ENCODE results near the gene INPP1.
"Not testable (repeated sequence)": the region's sequence is repeated elsewhere in the genome, so short reads cannot be mapped to it uniquely, and the experiment has no call there.

The INPP1 gene

DNA sequence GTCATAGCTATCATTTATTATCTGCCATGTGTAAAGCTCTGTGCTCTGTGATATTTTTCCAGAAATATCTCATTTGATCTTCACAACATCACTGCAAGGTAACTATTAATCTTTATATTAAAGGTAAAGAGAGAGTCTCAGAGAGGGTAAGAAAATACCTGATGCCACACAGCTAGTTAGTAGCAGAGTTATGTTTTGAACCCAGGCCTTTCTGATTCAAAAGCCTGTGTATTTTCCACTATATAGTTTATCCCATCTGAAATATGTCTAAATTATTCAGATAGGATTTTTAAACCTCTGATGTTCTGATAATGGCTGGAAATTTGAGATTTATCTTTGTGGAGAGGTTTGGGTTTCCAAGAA, 10.1 kb downstream of the INPP1 start:
- H3K27me3 ChIP-seq (replicated peaks; ENCODE audit: insufficient read depth, low read length), result no peaks in the 10 kb centered on the region
- H3K27ac ChIP-seq (ENCODE audit: low read length), result no peak overlapping the region
- no peaks in the 10 kb centered on the region for H3K9me3 ChIP-seq (replicated peaks; ENCODE audit: insufficient read depth, low read length)
- no peaks in the 10 kb centered on the region for H3K4me1 ChIP-seq (ENCODE audit: low read length)
- H3K4me2 ChIP-seq (ENCODE audit: low read depth, low read length), result no peak overlapping the region
- H3K4me3 ChIP-seq (ENCODE audit: low read length), result no peak overlapping the region
- no peak overlapping the region for H3K9ac ChIP-seq (ENCODE audit: low read length)
- H2AFZ ChIP-seq (ENCODE audit: low read length), result no peak overlapping the region
- no peaks in the 10 kb centered on the region for H4K20me1 ChIP-seq (ENCODE audit: insufficient read depth, low read length)
- no peak for DNase-seq
- no peak for TF ChIP-seq EZH2 (optimal IDR thresholded peaks at IDR 0.05; ENCODE audit: low read depth, low read length)
- H3K79me2 ChIP-seq (ENCODE audit: low read length), result no peaks in the 10 kb centered on the region
- no peaks in the 10 kb centered on the region for H3F3A ChIP-seq (ENCODE audit: insufficient read depth, low read length)
- H3K36me3 ChIP-seq (replicated peaks; ENCODE audit: insufficient read depth, low read length), result no peaks in the 10 kb centered on the region
- no peaks in the 10 kb centered on the region for H3K9me2 ChIP-seq (replicated peaks; ENCODE audit: insufficient read depth, low read length)

DNA sequence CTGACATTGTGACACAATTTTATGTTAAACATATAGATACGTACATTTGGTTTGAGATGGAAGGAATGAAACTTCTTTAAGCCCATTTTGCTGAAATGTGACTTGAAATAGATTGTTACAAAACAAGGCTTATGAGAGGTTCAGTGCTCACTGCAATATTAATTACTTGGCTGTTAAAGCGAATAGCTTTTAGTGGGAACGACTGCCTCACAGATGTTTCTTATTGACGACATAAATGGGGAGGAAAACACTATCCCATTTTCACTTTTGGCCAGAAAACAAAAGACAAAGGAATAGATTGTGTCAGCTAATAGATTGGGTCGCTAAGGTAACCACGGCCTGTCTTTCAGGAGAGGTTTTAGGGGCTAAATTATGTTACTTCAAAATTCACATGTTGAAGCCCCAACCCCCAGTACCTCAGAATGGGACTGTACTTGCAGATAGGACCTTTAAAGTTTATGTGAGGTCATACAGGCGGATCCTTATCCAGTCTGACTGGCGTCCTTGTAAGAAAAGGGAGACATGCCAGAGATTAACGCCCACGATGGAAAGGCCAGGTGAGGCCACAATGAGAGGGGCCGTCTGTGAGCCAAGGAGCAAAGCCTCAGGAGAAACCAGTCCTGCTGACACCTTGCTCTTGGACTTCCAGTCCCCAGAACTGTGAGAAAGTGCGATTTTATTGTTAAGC, 10.8 kb downstream of the INPP1 start:
- Histone ChIP-seq H3K9me3 (replicated peaks; ENCODE audit: insufficient read depth, low read length) (no peaks in the 10 kb centered on the region), H3K27me3 (replicated peaks; ENCODE audit: insufficient read depth, low read length) (no peaks in the 10 kb centered on the region), H4K20me1 (ENCODE audit: insufficient read depth, low read length) (no peaks in the 10 kb centered on the region), H3K4me3 (ENCODE audit: low read length) (no peak overlapping the region), H2AFZ (ENCODE audit: low read length) (no peak overlapping the region), H3K4me2 (ENCODE audit: low read depth, low read length) (no peak overlapping the region), H3K27ac (ENCODE audit: low read length) (no peak overlapping the region), H3F3A (ENCODE audit: insufficient read depth, low read length) (no peaks in the 10 kb centered on the region), H3K9ac (ENCODE audit: low read length) (no peak overlapping the region), H3K4me1 (ENCODE audit: low read length) (no peaks in the 10 kb centered on the region), H3K9me2 (replicated peaks; ENCODE audit: insufficient read depth, low read length) (no peaks in the 10 kb centered on the region), H3K79me2 (ENCODE audit: low read length) (no peaks in the 10 kb centered on the region), H3K36me3 (replicated peaks; ENCODE audit: insufficient read depth, low read length) (no peaks in the 10 kb centered on the region)
- DNase-seq, result no peak
- no peak for TF ChIP-seq EZH2 (optimal IDR thresholded peaks at IDR 0.05; ENCODE audit: low read depth, low read length)
- TF ChIP-seq, protein P1, sequence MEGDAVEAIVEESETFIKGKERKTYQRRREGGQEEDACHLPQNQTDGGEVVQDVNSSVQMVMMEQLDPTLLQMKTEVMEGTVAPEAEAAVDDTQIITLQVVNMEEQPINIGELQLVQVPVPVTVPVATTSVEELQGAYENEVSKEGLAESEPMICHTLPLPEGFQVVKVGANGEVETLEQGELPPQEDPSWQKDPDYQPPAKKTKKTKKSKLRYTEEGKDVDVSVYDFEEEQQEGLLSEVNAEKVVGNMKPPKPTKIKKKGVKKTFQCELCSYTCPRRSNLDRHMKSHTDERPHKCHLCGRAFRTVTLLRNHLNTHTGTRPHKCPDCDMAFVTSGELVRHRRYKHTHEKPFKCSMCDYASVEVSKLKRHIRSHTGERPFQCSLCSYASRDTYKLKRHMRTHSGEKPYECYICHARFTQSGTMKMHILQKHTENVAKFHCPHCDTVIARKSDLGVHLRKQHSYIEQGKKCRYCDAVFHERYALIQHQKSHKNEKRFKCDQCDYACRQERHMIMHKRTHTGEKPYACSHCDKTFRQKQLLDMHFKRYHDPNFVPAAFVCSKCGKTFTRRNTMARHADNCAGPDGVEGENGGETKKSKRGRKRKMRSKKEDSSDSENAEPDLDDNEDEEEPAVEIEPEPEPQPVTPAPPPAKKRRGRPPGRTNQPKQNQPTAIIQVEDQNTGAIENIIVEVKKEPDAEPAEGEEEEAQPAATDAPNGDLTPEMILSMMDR (IDR thresholded peaks at IDR 0.05; ENCODE audit: low read length), result no peak
- no peak for TF ChIP-seq EZH2phosphoT487 (IDR thresholded peaks at IDR 0.05; ENCODE audit: low read length)

DNA sequence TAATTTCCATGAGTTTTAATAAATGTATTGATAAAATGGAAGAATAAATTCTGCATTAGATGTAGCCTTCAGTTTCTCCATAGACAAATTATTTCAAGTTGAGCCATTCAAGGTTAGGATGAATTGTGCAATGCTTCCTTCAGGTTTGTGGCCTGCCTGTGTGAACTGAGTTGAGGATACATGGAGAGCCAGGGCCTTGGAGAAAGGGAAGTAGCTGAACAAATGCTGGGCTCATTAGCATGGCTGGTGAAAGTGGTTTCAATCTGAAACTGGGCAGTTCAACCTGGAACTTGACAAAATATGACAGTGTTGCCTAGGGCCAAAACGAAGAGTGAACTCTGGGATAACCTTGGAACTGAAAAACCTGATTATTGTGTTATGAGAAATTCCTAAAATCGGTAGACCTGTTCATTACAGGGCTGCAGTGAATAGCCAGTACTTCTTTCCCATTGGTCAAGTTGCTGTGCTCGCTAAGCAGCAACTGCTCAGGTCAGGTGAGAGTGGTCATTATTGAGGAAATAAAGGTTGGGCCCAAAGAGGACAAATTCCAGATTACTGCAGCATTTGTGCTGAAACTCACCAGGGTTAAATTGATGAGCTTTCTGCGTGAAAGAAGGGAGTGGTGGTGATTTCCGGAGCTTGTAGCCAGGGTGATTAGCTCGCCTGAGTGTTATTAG, 12.7 kb downstream of the INPP1 start:
- Histone ChIP-seq H3K79me2 (ENCODE audit: low read length) (no peaks in the 10 kb centered on the region), H3K4me1 (ENCODE audit: low read length) (no peaks in the 10 kb centered on the region), H4K20me1 (ENCODE audit: insufficient read depth, low read length) (no peaks in the 10 kb centered on the region), H3K9me2 (replicated peaks; ENCODE audit: insufficient read depth, low read length) (no peaks in the 10 kb centered on the region), H3F3A (ENCODE audit: insufficient read depth, low read length) (peaks cover 6% of the 10 kb centered on the region), H3K36me3 (replicated peaks; ENCODE audit: insufficient read depth, low read length) (no peaks in the 10 kb centered on the region), H3K27me3 (replicated peaks; ENCODE audit: insufficient read depth, low read length) (no peaks in the 10 kb centered on the region), H3K4me3 (ENCODE audit: low read length) (no peak overlapping the region), H2AFZ (ENCODE audit: low read length) (no peak overlapping the region), H3K9ac (ENCODE audit: low read length) (no peak overlapping the region), H3K9me3 (replicated peaks; ENCODE audit: insufficient read depth, low read length) (no peaks in the 10 kb centered on the region), H3K27ac (ENCODE audit: low read length) (no peak overlapping the region), H3K4me2 (ENCODE audit: low read depth, low read length) (no peak overlapping the region)
- no peak for DNase-seq
- TF ChIP-seq EZH2 (optimal IDR thresholded peaks at IDR 0.05; ENCODE audit: low read depth, low read length) (no peak), EZH2phosphoT487 (IDR thresholded peaks at IDR 0.05; ENCODE audit: low read length) (no peak)
- TF ChIP-seq, protein P1 (IDR thresholded peaks at IDR 0.05; ENCODE audit: low read length), result no peak

DNA sequence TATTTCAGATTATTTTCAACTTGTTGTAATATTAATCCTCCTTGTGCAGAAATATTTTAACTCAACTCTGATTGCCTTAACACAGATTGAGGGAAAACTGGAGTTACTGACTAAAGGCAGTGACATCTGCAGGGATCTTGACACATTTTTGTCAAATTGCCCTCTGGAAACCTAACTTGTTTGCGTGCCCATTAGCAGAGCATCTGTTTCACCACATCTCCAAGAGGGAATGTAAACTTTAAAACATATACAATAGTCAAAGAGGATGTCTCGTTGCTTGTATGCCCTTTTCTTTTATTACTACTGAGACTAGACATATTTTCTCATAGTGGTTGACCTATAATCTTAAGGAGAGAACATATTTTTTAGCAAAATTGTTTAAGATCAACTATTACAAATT, 14.2 kb downstream of the INPP1 start:
- H3K36me3 ChIP-seq (replicated peaks; ENCODE audit: insufficient read depth, low read length), result no peaks in the 10 kb centered on the region
- H3K4me2 ChIP-seq (ENCODE audit: low read depth, low read length), result no peak overlapping the region
- no peaks in the 10 kb centered on the region for H3K4me1 ChIP-seq (ENCODE audit: low read length)
- H3K9me2 ChIP-seq (replicated peaks; ENCODE audit: insufficient read depth, low read length), result no peaks in the 10 kb centered on the region
- no peaks in the 10 kb centered on the region for H3K79me2 ChIP-seq (ENCODE audit: low read length)
- no peak overlapping the region for H3K4me3 ChIP-seq (ENCODE audit: low read length)
- no peak for DNase-seq
- no peaks in the 10 kb centered on the region for H4K20me1 ChIP-seq (ENCODE audit: insufficient read depth, low read length)
- no peak overlapping the region for H3K9ac ChIP-seq (ENCODE audit: low read length)
- H2AFZ ChIP-seq (ENCODE audit: low read length), result no peak overlapping the region
- peaks cover 6% of the 10 kb centered on the region for H3F3A ChIP-seq (ENCODE audit: insufficient read depth, low read length)
- no peaks in the 10 kb centered on the region for H3K27me3 ChIP-seq (replicated peaks; ENCODE audit: insufficient read depth, low read length)
- TF ChIP-seq EZH2 (optimal IDR thresholded peaks at IDR 0.05; ENCODE audit: low read depth, low read length) (no peak), EZH2phosphoT487 (IDR thresholded peaks at IDR 0.05; ENCODE audit: low read length) (no peak)
- TF ChIP-seq, protein P1 (IDR thresholded peaks at IDR 0.05; ENCODE audit: low read length), result no peak
- no peak overlapping the region for H3K27ac ChIP-seq (ENCODE audit: low read length)
- no peaks in the 10 kb centered on the region for H3K9me3 ChIP-seq (replicated peaks; ENCODE audit: insufficient read depth, low read length)

DNA sequence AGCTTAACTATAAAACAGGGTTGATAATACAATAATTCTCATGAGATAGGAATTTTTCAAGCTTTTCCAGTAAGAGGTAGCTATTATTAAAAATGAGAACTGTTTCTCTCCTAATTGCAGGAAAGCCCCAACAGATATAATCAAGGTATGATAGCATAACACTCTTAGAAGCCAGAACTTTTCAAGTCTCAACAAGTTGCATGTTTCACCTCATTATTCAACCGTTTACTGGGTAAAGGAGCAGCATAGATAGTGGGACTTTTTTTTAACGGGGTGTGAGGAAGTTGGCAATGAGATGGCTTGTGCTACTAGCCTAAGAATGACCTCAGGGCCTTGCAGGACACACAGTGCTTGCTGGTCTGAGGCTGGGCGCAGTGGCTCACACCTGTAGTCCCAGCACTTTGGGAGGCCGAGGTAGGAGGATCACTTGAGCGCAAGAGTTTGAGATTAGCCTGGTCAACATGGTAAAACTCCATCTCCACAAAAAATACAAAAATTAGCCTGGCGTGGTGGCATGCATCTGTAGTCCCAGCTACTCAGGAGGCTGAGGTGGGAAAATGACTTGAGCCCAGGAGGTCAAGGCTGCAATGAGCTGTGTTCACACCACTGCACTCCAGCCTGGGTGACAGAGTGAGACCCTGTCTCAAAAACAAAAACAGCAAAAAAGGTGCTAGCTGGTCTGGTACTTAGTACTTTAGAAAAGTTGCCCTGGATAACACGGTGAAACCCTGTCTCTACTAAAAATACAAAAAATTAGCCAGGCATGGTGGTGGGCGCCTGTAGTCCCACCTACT, 15.5 kb downstream of the INPP1 start:
- not testable (repeated sequence) for H3K9ac ChIP-seq (ENCODE audit: low read length); H3K4me3 ChIP-seq (ENCODE audit: low read length); H3K27ac ChIP-seq (ENCODE audit: low read length); DNase-seq; H3K27me3 ChIP-seq (replicated peaks; ENCODE audit: insufficient read depth, low read length); H3K79me2 ChIP-seq (ENCODE audit: low read length); H3K4me1 ChIP-seq (ENCODE audit: low read length); H3K4me2 ChIP-seq (ENCODE audit: low read depth, low read length); H3K9me2 ChIP-seq (replicated peaks; ENCODE audit: insufficient read depth, low read length); H3K36me3 ChIP-seq (replicated peaks; ENCODE audit: insufficient read depth, low read length); H3K9me3 ChIP-seq (replicated peaks; ENCODE audit: insufficient read depth, low read length); H3F3A ChIP-seq (ENCODE audit: insufficient read depth, low read length); H2AFZ ChIP-seq (ENCODE audit: low read length); H4K20me1 ChIP-seq (ENCODE audit: insufficient read depth, low read length)

Measured in MM.1S (cell line).